HG02623 (cell line): ENCODE results near the gene DNASE2.
"Not testable (repeated sequence)": the region's sequence is repeated elsewhere in the genome, so short reads cannot be mapped to it uniquely, and the experiment has no call there.

Experiments used
- ATAC-seq: cut with Tn5 transposase; IDR thresholded peaks from one replicate; pipeline ENCODE4 v1.9.1; 2021; ENCODE audit warnings: moderate library complexity; ENCODE audit not compliant: unreplicated experiment

The DNASE2 gene, protein sequence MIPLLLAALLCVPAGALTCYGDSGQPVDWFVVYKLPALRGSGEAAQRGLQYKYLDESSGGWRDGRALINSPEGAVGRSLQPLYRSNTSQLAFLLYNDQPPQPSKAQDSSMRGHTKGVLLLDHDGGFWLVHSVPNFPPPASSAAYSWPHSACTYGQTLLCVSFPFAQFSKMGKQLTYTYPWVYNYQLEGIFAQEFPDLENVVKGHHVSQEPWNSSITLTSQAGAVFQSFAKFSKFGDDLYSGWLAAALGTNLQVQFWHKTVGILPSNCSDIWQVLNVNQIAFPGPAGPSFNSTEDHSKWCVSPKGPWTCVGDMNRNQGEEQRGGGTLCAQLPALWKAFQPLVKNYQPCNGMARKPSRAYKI

DNA sequence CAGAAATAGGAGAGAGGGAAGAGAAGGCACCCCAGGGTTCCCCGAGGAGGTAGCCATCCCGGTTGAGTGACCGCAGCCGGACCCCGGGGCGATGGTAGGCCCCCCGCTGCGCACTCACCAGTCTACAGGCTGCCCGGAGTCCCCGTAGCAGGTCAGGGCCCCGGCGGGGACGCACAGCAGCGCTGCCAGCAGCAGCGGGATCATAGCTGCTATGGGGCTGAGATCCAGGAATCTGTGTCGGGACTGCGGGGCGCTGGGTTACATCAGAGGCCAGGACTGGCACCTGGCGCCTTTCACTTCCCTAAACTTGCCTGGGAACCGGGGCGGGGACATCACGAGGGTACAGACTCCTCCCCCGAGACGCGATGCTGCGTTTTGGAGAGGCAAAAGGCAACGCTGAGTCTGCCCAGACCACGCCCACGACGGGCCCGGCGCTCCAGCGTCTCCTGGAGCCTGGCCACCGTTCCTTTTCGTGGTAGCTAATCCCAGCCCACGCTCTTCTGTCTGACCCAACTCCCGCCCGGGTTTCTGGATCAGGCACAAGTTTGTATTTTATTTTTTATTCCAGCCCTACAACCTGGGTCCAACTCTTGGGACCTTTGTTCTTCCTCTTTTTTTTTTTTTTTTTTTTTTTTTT is at the start of gene DNASE2:
Gene DNASE2 (minus strand): TSS at position 278 of the 637 bp plus-strand sequence. CDS start 74 bp downstream, at position 204.
- peak; percentile 72 for ATAC-seq

DNA sequence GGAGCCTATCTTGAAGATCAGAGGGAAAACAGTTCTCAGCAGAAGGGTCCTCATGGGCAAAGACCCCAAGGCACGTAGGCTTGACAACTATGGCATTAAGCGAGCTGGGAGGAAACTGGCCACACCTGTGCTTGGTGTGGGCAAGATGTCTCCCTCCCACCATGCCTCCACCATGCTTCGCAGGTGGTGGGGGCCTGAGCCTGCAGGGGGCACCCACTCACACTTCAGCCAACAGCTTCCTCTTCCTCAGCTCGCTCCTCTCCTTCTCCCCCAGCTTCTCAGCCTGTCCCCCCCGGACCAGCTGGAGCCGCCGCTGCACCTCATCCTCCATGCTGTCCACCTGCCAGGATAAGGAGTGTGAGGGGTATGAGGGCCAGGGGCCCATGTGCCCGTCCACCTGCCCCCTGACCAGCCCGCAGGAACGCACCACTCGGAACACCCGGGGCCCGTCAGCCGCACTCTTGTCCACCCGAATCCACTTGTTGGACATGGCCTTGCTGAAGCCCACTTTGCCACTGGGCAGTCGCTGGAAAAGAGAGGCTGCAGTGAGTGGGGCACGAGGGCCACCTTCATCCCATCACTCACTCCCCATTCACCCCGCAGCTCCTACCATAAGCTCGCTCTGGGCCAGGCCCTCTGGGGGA is 48.9 kb upstream of the DNASE2 start:
- ATAC-seq = no peak

DNA sequence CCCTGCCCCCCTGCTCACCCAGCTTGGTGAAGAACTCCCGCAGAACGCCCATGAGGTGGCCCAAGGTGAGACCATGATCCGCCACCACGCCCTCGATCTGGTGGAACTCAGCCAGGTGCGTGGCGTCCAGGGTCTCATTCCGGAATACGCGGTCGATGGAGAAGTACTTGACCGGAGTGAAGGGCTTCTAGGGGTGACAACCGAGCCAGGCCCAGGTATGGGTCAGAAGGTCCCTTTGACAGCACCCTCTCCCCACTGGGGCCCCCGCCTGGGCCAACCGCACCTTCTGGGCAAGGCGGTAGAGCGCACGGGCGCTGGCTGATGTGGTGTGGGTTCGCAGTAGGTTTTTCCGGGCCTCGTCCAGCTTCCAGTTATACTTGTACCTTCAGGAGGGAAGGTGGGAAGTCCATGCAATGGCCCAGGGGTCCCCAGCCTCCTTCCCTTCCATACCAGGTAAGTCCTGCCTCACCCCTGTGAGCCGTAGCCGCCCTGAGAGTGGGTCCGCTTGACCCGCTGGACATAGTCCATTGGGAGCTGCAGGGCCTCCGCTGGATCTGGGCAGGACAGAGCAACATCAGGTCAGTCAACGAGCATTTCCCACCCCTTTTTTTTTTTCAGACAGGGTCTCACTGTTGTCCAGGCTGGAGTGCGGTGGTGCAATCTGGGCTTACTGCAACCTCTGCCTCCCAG is 43.5 kb upstream of the DNASE2 start:
- ATAC-seq = no peak

DNA sequence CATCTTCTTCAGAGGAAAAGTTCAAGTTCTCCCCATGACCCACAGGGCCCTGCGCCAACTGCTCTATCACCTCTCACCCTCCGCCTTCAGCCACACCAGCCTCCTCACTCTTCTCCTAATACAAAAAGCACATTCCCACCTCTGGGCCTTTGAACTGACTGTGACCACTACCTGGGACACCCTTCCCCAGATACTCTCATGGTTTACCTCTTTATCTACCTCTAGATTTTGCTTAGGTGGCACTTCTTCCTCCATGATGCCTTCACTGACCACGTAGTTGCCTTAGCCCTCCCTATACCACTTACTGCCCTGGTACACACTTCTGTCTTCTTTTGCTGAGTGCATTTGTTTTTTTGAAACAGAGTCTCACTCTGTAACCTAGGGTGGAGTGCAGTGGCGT is 41.7 kb upstream of the DNASE2 start:
- ATAC-seq = no peak

DNA sequence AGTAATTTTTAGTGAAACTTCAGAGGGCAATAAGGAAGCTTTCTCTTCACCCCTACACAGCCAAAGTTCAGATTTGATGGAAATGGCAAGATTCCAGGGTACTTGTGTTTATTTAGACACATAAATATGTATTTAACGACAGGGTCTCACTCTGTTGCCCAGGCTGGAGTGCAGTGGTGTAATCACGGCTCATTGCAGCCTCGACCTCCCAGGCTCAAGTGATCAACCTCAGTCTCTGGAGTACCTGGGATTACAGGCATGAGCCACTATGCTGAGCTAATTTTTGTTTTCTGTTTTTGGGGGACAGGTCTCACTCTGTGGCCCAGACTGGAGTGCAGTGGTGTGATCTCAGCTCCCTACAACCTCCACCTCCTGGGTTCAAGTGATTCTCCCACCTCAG is 39.8 kb upstream of the DNASE2 start:
- ATAC-seq = no peak

DNA sequence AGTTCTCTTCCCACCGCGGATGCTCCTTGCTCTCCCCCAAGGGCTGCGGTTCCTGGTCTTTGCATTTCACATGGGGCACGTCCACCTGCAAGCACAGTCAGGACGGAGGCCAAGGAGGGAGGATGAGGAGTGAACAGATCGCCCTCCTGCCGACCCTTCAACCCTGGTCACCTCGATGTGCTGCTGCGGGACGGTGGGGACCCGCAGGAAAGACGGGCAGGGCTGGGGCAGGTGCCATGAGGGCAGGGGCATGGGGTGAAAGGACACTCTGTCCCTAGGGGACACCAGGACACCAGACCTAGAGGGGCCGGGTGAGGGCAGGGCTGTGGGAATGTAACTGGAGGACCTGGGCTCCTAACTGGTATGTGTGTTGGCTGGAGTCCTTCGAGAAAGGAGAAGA is 37.0 kb upstream of the DNASE2 start:
- ATAC-seq = no peak

DNA sequence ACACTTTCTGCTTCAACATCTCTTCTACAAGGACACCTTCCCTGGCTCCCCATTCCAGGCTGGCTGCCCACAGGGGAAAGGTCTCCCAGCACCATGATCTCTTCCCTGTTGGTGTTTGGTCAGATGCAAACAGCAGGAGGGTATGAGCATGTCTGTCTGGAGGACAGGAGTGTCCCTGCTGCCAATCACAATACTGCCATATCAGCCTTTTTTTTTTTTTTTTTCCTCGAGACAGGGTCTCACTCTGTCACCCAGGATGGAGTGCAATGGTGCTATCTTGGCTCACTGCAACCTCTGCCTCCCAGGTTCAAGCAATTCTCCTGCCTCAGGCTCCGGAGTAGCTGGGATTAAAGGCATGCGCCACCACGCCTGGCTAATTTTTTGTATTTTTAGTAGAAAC is 34.6 kb upstream of the DNASE2 start:
- not testable (repeated sequence) for ATAC-seq

DNA sequence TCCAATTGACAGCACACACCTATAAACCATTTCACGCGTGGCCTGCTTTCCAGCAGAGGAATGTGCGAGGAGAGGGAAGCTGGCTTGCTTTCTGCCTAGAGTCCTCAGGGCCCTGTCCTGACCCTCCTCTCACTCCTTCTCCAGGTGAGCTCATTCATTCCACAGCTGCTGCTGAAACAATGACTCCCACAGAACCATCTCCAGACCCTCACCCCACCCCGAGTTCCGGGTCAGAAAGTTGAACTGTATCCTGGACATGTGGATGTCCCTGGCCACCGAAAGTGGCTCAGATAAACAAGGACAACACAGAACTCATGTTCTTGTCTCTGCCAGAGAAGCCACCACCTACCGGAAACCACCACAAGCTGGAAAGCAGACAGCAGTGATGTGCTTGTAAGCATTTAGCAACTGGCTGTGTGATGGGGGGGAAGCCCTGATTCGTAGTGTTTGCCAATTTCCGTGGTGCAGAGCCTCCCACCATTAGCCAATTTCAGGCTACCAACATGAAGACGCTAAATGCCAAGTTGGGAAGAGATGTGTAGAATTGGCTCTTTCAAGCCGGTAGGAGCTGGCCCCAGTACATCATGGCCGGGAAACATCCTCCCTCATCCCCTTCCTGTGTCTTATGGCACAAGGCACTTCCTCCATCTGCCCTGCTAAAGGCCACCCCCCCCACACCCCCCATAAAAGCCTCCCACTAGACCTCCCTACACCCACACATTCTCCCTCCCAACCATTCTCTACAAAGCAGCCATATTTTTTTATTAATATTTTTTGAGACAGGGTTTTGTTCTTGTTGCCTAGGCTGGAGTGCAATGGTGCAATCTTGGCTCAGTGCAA is 32.8 kb upstream of the DNASE2 start:
- no peak for ATAC-seq

DNA sequence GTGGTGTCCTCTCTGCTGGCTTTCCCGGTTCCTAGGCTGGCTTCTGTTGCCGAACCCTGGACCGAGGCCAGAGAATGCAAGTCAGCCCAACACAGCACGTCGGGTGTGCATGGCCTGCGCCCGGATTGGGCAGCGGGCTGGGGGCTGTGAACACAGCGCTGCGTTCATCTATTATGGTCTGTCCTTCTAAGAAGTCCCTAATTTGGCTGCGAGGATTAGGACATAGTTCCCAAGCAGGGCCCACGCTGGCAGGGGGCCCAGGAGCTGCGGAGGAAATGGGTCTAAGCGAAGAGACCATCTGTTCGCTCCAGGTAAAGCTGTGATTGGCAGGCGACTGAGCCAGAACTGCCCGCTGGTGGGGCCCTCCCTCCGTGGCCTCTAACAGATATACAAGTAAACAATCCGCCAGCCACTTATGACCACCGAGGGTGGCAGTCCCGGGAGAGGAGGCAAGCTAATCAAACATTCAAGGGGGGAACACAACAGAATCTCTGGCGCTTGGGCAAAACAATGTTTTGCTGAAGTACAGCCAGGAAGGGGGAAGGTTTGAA is 31.8 kb upstream of the DNASE2 start:
- no peak for ATAC-seq

DNA sequence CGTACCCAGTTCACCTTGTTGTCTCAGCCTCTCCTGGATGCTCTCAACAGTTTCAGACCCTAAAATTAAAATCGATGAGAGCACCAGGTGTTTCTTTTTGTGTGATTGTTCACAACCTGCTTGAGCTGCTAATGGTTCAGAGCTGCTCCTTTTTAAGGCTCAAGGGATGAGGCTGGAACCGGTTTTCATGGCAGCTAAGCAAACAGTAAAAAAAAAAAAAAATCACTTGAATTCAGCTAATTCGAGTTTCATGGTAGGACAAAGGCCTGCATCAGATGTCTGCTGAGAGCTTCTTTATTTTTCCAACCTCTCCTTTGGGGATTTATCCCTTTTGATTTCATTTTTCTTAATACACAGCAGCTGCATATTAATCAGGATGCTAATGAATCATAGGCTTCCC is 31.3 kb upstream of the DNASE2 start:
- ATAC-seq = no peak

DNA sequence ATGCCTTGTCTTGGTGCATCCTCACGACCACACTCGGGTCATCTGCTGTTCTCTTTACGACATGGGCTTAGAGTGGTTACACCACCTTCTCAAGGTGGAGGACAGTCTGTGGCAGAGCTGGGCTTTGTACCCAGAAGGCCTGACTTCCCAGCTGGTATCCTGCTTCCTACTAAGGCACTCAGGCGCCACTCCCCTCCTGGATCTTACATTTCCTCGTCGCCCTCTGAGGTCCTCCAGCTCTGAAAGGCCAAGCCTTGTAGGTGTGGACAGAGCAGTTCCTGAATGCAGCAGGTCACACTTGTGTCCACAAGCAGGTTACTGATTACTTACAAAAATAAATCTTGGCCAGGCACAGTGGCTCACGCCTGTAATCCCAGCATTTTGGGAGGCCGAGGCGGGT is 25.9 kb upstream of the DNASE2 start:
- no peak for ATAC-seq

DNA sequence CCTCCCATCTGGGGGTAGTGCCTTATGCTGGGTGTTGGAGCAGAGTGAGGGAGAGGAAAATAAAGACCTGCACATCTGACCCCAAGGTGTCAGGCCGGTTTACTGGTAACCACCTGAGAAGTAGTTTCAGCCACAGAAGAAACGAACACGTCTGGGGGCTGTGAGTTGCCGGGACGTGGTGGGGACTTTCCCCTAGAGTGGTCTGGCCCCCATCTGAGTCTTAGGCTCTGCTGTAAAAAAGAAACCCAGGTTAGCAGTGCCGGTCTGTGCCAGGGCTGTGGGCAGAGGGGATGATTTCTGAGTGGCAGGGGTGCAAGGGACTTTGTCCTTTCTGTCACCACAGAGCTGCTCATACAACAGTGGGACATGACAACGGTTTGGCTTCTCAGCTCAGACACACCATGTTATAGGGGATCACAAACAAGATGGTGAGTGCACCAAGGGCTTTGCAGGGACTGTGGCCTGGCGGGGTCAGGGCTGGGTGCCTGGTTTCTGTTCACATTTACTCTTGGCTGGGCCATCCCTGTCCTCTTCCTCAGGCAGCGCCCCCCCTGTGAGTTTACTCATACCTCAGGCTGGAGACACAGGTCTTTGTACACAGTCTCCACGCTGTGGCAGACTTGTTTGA is 18.8 kb upstream of the DNASE2 start:
- ATAC-seq = peak; percentile 72

DNA sequence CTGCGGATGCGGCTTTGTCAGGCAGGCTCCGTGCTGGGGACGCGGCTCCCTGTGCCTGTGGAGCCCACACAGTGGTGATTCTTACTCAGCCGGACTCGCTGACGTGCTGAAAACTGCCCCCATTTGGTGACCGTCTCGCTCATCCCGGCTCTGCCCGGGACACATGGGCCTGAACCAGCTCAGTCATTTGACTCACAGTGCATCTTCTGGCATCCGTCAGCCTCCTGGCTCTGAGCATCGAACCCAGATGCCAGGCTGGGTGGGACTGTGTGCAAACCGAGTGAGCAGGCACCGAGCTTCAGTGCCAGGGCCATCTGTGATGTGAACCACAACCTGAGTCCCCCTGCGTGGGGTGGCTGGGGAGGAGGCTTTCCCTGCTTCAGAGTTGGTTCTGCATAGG is 15.2 kb upstream of the DNASE2 start:
- ATAC-seq = no peak

DNA sequence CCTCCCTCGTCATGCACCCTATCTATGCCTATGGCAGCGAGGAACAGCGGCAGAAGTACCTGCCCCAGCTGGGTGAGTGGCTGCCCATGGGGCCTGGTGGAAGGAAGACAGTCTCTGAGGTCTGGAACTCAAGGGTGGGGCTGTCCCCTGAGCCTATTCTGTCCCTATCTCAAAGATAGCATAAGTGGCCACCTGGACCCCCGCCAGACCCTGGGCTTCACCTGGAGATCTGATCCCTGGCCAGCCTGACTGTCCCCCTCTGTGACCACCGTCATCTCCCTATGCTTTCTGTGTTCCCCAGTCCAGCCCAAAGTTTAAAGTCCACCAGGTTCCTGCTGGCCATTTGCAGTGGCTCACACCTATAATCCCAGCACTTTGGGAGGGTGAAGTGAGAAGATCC is 12.3 kb upstream of the DNASE2 start:
- ATAC-seq = no peak

DNA sequence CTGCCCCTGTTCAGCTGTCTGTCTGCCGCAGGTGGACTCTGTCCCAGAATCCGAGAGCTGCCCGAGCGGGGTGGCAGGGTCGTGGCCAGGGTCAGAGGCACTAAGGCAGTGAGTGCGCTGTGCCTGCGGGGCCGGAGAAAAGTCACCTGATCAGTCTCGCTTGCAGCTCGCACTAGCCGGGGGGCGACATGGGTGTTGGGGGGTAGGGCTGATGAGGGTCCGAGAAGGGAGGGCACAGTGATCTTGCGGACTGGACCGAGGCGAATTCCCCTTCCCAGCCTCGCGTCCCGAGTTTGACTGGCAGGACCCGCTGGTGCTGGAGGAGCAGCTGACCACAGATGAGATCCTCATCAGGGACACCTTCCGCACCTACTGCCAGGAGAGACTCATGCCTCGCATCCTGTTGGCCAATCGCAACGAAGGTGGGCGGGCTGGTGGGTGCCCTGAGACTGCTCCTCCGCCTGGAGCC is 10.3 kb upstream of the DNASE2 start:
- ATAC-seq = no peak

DNA sequence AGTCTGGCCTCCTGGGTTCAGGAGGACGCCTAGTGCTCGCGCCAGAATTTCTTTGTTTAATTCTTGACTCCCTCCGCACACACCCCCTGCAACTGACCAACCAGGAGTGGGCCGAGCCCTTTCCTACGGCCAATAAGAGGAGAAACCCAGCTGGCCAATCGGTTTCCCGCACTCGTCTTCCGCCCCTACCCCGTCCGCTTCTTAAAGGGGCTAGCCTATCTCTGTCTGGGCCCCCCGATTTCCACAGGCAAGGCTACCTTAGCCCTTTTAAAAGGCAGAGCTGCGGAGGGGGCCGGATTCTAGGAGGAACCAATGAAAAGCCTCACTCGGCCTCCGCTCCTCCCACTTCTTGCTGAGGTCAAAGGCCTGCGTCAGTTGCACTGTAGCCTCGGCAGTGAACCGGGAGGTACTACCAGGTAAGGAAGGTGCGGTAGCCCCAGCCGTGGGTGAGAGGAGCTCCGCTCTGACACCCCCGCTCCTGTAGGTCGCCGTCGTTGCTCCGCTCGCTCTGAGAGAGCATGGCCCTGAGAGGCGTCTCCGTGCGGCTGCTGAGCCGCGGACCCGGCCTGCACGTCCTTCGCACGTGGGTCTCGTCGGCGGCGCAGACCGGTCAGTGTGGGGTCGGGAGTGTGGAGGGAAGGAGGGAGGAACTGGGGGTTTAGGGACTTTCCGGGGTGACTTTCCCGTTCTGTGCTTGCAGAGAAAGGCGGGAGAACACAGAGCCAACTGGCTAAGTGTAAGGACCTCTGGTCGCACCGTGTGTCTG is 9.7 kb upstream of the DNASE2 start, which contains the start of gene GCDH:
Gene GCDH (plus strand): TSS at position 374 of the 766 bp plus-strand sequence. CDS start 145 bp downstream, at position 519.
- ATAC-seq = peak; percentile 86

DNA sequence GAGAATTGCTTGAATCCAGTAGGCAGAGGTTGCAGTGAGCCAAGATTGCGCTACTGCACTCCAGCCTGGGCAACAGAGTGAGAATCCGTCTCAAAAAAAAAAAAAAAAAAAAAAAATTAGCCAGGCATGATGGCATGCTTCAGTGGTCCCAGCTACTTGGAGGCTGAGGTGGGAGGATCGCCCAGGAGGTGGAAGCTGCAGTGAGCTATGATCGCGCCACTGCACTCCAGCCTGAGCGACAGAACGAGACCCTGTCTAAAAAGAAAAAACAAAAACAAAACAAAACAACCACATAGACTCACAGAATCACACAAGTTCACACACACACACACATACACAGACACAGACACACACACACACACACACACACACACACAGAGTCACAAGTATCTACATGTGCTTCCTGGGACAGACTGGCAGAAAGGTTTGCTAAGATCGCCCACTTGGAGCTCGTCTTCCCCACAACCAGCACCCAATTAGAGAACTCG is 9.1 kb upstream of the DNASE2 start:
- not testable (repeated sequence) for ATAC-seq

DNA sequence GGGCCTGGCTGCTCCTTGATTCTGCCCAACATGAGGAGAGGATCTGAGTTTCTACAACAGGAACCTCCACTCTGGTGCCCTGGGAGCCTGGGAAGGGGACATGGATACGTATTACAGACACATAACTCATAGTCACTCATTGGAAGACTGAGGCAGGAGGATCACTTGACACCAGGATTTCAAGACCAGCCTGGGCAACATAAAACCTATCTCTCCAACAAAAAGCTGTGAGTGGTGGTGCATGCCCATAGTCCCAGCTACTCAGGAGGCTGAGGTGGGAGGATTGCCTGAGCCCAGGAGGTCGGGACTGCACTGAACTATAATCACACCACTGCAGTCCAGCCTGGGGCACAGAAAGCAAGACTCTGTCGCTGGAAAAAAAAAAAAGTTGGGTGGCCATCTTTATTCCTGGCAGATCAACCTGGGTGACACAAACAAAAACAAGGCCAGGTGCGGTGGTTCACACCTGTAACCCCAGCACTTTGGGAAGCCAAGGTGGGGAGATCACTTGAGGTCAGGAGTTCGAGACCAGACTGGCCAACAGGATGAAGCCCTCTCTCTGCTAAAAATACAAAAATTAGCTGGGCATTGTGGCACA is 6.9 kb upstream of the DNASE2 start:
- no peak for ATAC-seq
